HK-2 (cell line): Measurements from ENCODE around the gene KLHL15.
"Not testable (repeated sequence)": the region's sequence is repeated elsewhere in the genome, so short reads cannot be mapped to it uniquely, and the experiment has no call there.

Experiments
- DNase-seq: peaks from one replicate; pipeline ENCODE4 v3.0.0-alpha.2; 2018; ENCODE audit not compliant: unreplicated experiment

Gene KLHL15

DNA sequence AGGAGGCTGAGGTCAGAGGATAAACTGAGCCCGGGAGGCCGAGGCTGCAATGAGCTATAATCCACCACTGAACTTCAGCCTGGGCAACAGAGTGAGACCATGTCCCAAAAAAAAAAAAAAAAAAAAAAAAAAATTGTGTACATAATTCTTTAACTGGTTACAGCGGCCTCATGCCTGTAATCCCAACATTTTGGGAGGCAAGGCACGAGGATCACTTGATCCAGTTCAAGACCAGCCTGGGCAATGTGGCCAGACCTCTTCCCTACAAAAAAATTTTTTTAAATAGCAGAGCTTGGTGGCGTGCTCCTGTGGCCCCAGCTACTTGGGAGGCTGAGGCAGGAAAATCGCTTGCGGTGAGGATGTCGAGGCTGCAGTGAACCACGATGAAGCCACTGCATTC is 9.3 kb downstream of the KLHL15 start:
- no peak for DNase-seq

DNA sequence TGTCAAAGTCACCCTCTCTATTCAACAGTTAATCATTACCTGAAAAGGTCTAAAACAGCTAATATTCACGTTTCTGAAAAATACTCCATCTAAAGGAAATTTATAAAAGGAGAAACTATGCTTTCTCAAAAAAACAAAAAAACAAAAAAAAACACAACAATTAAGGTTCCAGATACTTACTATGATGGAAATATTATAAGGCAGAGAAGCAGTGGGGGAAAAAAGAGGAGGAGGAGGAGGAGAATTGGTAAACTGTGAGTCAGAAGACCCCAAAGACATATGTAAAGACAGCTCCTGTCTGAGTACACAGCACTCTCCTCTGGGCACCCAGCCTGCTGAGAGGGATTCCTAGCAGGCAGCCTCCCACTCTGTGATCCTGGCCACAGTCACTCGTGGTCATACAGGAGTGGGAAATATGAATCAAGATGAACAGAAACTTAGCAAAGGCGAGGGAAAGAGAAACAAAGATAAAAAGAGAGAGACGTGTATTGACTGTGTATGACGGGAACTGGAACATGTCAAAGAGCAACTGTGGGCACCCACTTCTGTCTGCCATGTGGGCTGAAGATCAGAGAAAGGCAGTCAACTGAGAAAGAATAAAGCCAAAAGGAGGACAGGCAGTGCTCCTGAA is 12.5 kb downstream of the KLHL15 start:
- DNase-seq: peak; percentile 4

- no peak for DNase-seq
Observed at GRCh38 chrX:24012266-24012665, 14.7 kb downstream of the KLHL15 start.

- DNase-seq: no peak
Observed at GRCh38 chrX:24005867-24006266, 21.1 kb downstream of the KLHL15 start.

DNA sequence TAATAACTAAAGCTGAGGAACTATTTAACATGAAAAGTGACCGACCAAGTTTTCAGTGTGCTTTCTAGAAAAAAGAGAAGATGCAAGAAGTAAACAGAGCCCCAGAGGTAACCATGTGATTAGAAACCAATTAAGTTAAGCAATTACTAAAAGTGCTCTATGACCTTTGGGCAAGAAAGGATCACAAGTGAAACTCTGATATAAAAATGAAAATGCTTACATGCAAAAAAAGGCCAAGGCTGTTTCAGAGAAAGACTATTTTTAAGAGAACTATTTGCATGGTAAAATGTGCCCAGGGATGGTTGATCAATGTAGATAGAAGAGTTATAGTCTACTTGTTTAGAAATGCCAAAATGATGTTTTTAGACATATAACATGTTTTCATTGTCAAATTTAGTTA is 22.0 kb downstream of the KLHL15 start:
- DNase-seq: no peak

- no peak for DNase-seq
Observed at GRCh38 chrX:24002792-24003191, 24.2 kb downstream of the KLHL15 start.

GRCh38 chrX:24002167-24002566 is 24.8 kb downstream of the KLHL15 start:
- no peak for DNase-seq

GRCh38 chrX:23999671-24000070 is 27.3 kb downstream of the KLHL15 start:
- no peak for DNase-seq

GRCh38 chrX:23993012-23993633 is 33.9 kb downstream of the KLHL15 start:
- no peak for DNase-seq

GRCh38 chrX:23992431-23992830 is 34.6 kb downstream of the KLHL15 start:
- no peak for DNase-seq

DNA sequence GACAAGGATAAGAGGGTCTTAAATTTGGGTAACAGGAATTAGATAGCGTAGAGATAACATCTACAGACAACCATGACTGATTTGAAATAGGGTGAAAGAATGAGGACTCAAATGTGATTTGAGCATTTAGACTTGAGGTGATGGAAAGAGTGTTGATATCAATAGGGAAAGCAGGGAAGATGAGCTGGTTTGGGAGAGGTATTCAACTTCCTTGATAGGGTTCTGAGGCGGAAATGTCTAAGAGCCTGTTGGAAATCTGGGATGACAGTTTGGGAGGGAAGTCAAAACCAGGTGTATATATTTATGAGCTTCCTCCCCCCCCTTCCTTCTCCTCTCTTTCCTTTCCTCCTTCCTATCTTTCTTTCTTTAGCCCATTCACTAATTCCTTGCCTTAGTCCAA is 36.5 kb downstream of the KLHL15 start:
- DNase-seq: no peak

DNA sequence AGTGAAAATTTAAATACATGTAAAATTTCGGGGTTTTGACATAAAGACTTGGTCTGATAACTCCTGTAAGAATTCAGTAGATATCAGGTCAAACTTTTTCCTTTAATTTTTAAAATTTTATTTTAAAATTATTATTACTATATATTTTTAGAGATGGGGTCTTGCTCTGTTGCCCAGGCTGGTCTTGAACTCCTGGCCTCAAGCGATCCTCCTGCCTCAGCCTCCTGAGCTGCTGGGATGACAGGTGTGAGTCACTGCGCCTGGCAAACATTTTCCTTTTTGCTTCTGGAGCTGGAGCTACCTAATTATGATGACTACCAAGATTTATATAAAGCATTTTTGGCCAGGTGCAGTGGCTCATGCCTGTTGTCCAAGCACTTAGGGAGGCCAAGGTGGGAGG is 37.3 kb downstream of the KLHL15 start:
- DNase-seq: no peak

DNA sequence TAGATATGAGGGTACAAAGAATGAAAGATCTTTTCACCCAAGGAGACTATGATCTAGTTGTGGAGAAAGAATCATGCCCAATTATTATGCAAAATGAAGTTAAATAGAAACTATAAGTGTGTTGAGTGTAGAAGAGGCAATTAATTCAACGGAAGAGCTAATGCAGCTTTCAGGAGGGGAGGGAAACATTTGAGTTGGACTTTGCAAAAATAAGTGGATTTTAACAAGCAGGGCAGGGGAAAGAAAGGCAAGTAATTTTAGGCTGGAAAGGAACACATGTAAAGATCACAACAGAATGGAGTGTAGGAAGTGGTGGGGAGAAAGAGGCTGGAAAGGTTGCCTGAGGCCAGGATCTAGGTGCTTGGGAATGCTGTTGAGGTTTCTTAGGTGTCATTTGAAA is 44.1 kb downstream of the KLHL15 start:
- no peak for DNase-seq

DNA sequence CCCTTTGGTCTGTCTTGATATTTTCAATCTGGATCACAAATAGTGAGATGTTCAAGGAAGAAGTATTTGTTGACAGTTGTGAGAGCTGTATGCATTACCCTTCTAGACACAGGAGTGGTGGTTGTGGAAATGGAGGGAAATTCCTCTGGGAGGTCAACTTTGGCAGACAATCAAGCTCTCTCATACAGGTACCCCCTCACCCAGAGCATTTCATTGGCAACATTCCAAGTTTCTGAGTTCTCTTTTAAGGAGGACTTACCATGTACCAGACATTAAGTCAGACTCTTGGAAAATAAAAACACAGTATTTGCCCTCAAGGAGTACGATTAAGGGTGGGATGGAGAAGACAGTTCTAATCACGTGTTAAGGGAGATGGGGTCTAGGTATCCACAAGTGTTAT is 45.3 kb downstream of the KLHL15 start:
- DNase-seq: no peak

- no peak for DNase-seq
Observed at GRCh38 chrX:23981222-23981621, 45.8 kb downstream of the KLHL15 start.

GRCh38 chrX:23980011-23980441 is 47.0 kb downstream of the KLHL15 start:
- no peak for DNase-seq

- no peak for DNase-seq
Observed at GRCh38 chrX:23978491-23978890, 48.5 kb downstream of the KLHL15 start.

GRCh38 chrX:23965630-23966029 is 61.4 kb downstream of the KLHL15 start:
- DNase-seq: not testable (repeated sequence)

DNA sequence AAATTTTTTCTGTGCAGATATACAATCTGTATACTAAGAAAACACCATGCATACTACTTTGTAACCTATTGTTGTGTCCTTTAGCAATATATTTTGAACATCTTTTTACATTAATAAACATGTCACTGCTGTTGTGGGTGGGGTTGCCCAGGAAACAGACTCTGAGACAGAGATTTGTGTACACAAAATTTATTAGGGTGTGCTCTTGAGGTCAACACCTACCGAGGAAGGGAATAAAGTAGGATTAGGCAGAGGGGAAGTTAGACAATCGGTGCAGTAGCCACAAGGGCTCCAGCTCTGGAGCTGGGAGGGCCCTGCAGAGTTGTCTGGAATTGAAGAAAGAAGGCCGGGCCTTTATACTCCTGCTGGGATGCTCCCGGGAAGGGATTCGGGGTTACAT is 62.8 kb downstream of the KLHL15 start:
- no peak for DNase-seq

GRCh38 chrX:23959781-23960180 is 67.2 kb downstream of the KLHL15 start:
- DNase-seq: no peak

- no peak for DNase-seq
Observed at GRCh38 chrX:23954396-23954795, 72.6 kb downstream of the KLHL15 start.

DNA sequence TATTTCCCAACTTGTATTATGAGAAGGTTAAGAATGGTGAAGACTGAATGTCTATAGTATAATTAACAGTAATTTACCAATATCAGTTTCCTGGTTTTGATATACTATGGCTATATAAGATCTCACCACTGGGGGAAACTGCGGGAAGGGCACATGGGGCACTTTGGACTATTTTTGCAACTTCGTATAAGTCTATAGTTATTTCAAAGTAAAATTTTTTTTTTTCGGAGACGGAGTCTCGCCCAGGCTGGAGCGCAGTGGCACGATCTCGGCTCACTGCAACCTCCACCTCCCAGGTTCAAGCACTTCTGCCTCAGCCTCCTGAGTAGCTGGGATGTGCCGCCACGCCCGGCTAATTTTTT is 73.1 kb downstream of the KLHL15 start:
- no peak for DNase-seq

GRCh38 chrX:23952984-23953907 is 73.7 kb downstream of the KLHL15 start:
- DNase-seq: no peak
